ENCODE measurements around the gene MYO7B.

MYO7B gene

DNA sequence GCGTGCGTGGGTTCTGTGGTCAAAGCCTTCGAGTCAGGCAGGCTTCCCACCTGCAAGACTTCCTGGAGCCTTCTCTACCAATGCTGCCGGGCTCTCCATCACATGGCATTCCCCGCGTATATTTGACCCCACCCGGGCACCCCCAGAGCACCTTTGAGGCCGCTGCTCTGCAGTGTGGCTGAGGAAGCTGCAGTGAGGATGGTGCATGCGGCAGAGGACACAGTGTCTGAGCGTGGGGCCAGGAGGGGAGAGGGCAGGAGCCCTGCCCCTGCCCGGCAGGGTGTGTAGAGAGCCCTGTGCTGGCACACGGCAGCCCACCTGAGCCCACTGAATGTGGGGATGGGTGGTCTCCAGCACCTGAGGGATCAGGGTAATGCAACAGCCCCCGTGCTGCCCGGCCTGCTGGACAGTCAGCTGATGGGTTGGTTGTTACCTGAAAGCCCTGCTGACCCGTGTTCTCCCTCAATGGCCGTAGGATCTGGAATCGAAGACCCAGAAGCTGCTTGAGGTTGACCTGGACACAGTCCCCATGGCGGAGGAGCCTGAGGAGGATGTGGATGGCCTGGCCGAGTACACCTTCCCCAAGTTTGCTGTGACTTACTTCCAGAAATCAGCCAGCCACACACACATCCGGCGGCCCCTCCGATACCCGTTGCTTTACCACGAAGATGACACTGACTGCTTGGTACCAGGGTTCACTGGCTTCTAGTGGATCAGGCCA is 73.7 kb downstream of the MYO7B start:
- Histone ChIP-seq H3K27me3 (replicated peaks) (no peaks in the 10 kb centered on the region), H3K4me3 (ENCODE audit: low read depth, low read length) (no peak overlapping the region), H3K27ac (no peak overlapping the region), H3K36me3 (replicated peaks) (no peaks in the 10 kb centered on the region)
- in situ Hi-C loops (cut with HindIII; ENCODE audit: low pct_ligation_motif_present, low sequenced_read_pairs), result no loop called here
- no peak for DNase-seq
- no peak for TF ChIP-seq CTCF (IDR thresholded peaks at IDR 0.05; ENCODE audit: low read depth, low read length, missing control alignments)

DNA sequence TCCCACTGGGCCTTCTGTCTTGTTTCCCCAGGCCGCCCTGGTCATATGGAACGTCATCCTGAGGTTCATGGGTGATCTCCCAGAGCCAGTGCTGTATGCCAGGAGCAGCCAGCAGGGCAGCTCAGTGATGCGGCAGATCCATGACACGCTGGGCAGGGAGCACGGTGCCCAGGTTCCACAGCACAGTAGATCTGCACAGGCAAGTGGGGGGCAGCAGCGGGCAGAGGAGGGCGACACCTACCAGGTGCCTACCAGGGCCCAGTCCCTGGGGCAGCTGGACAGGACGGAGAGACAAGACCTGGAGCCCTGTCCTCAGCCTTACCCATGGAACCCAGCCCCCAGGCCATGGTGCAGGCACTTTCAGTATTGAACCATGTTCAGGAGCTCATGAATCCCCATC is 74.3 kb downstream of the MYO7B start:
- no peak overlapping the region for H3K4me3 ChIP-seq (ENCODE audit: low read depth, low read length)
- no peaks in the 10 kb centered on the region for H3K27me3 ChIP-seq (replicated peaks)
- DNase-seq, result no peak
- no peaks in the 10 kb centered on the region for H3K36me3 ChIP-seq (replicated peaks)
- in situ Hi-C loops (cut with HindIII; ENCODE audit: low pct_ligation_motif_present, low sequenced_read_pairs), result no loop called here
- TF ChIP-seq CTCF (IDR thresholded peaks at IDR 0.05; ENCODE audit: low read depth, low read length, missing control alignments), result no peak
- H3K27ac ChIP-seq, result no peak overlapping the region

DNA sequence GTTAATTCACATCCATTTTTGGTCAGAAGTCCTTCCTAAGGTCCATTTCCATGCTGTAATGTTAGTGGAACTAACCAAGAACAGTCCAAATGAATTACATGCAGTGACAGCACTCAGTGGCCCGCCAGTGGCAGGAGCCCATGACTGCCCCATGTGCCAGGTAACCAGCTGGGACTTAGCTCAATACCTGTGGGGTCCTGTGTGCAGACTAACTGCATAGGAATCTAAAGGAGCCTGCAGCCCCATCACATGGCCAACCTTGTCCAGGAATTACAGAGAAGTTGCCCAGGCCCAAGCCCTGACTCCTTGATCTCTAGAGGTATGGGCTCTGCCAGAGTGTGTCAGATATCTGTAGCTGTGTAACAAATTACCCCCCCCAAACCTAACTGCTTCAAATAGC is 75.1 kb downstream of the MYO7B start:
- in situ Hi-C loops (cut with HindIII; ENCODE audit: low pct_ligation_motif_present, low sequenced_read_pairs), result no loop called here
- TF ChIP-seq CTCF (IDR thresholded peaks at IDR 0.05; ENCODE audit: low read depth, low read length, missing control alignments), result no peak
- H3K4me3 ChIP-seq (ENCODE audit: low read depth, low read length), result no peak overlapping the region

DNA sequence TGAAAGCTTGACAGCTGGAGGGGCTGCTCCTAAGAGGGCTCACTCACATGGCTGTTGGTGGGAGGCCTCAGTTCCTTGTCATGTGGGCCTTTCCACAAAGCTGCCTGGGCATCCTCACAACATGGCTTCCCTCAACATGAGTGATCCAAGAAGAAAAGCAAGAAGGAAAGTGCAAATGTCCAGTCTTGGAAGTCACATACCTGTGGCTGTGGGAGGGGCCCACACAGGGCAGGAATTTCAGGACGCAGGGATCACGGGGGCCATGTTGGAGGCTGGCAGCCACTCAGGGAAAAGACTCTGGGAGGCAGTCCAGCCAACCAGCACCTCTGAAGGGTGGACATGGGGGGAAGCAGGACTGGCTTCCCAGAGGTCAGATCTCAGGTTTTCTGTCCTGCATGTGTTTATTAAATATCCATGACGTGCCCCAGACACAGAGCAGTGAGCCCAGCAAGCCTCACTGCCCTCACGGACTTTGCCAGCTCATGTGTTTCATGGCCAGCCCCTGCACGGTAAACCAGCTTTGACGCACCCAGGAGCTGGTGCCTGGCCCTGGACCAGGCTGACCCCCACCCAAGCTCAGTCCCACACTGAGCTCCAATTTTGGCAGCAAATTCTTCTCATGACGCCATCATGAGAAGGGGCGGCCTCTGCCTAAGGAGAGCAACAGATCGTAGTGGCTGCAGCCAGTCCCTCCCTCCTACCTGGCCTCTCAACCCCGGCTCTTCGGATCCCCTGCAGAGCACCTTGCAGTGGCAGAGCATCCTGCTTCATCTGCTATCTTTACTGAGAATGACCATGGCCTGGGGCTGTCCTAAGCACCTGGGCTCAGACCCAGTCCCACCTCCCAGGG is 75.8 kb downstream of the MYO7B start:
- H3K36me3 ChIP-seq (replicated peaks), result no peaks in the 10 kb centered on the region
- in situ Hi-C loops (cut with HindIII; ENCODE audit: low pct_ligation_motif_present, low sequenced_read_pairs), result no loop called here
- H3K4me3 ChIP-seq (ENCODE audit: low read depth, low read length), result no peak overlapping the region
- TF ChIP-seq CTCF (IDR thresholded peaks at IDR 0.05; ENCODE audit: low read depth, low read length, missing control alignments), result no peak
- no peak for DNase-seq
- H3K27me3 ChIP-seq (replicated peaks), result no peaks in the 10 kb centered on the region
- no peak overlapping the region for H3K27ac ChIP-seq

More for the DNA sequence above, 75.1 kb downstream of the MYO7B start:
- Histone ChIP-seq H3K36me3 (replicated peaks) (no peaks in the 10 kb centered on the region), H3K27me3 (replicated peaks) (no peaks in the 10 kb centered on the region), H3K27ac (no peak overlapping the region)
- no peak for DNase-seq

GRCh38 chr2:127612111-127612822 is 76.8 kb downstream of the MYO7B start:
- no peak for DNase-seq
- no peak for TF ChIP-seq CTCF (IDR thresholded peaks at IDR 0.05; ENCODE audit: low read depth, low read length, missing control alignments)
- Histone ChIP-seq H3K27ac (no peak overlapping the region), H3K36me3 (replicated peaks) (no peaks in the 10 kb centered on the region), H3K27me3 (replicated peaks) (no peaks in the 10 kb centered on the region), H3K4me3 (ENCODE audit: low read depth, low read length) (no peak overlapping the region)
- in situ Hi-C loops (cut with HindIII; ENCODE audit: low pct_ligation_motif_present, low sequenced_read_pairs), result no loop called here

All from brain microvascular endothelial cell (primary cell).